ENCODE data around the gene BLOC1S3.

The BLOC1S3 gene

GRCh38 chr19:45141203-45141900 lies 37.2 kb upstream of the BLOC1S3 start:
- Histone ChIP-seq H3K36me3 (ENCODE audit: insufficient read depth, low read length) (peaks cover 57% of the 10 kb centered on the region), H4K20me1 (ENCODE audit: insufficient read depth, low read length) (peaks cover 56% of the 10 kb centered on the region), H3K9ac (ENCODE audit: low read depth, low read length) (no peak overlapping the region)

GRCh38 chr19:45142016-45142725 lies 36.4 kb upstream of the BLOC1S3 start:
- no peak overlapping the region for H3K4me3 ChIP-seq (ENCODE audit: low read depth in 1 of 2, low read length in 2 of 2)
- TF ChIP-seq CTCF (IDR thresholded peaks at IDR 0.05; ENCODE audit: borderline replicate concordance, extremely low read depth, low read length, poor library complexity, severe bottlenecking): no peak
- TF ChIP-seq EZH2 (IDR thresholded peaks at IDR 0.05; ENCODE audit: borderline replicate concordance, low read depth, low read length, severe bottlenecking): no peak

More at GRCh38 chr19:45141203-45141900, 37.2 kb upstream of the BLOC1S3 start:
- Histone ChIP-seq H3K4me1 (ENCODE audit: insufficient read depth, low read length) (no peaks in the 10 kb centered on the region), H2AFZ (ENCODE audit: low read depth, low read length) (no peak overlapping the region), H3K79me2 (ENCODE audit: insufficient read depth, low read length) (peaks cover 22% of the 10 kb centered on the region), H3K27ac (ENCODE audit: low read length) (no peak overlapping the region), H3K27me3 (ENCODE audit: insufficient read depth, low read length, poor library complexity) (no peaks in the 10 kb centered on the region), H3K4me2 (ENCODE audit: insufficient read depth, low read length) (no peak overlapping the region), H3K4me3 (ENCODE audit: low read depth in 1 of 2, low read length in 2 of 2) (no peak overlapping the region), H3K9me3 (ENCODE audit: insufficient read depth, low read length, severe bottlenecking) (no peaks in the 10 kb centered on the region)
- DNase-seq (no peak), ATAC-seq (ENCODE audit: insufficient read depth, low read depth) (no peak)
- no peak for TF ChIP-seq EZH2 (IDR thresholded peaks at IDR 0.05; ENCODE audit: borderline replicate concordance, low read depth, low read length, severe bottlenecking)
- no peak for TF ChIP-seq CTCF (IDR thresholded peaks at IDR 0.05; ENCODE audit: borderline replicate concordance, extremely low read depth, low read length, poor library complexity, severe bottlenecking)

GRCh38 chr19:45142726-45143110 lies 35.9 kb upstream of the BLOC1S3 start:
- no peak for DNase-seq
- H4K20me1 ChIP-seq (ENCODE audit: insufficient read depth, low read length): peaks cover 55% of the 10 kb centered on the region
- no peaks in the 10 kb centered on the region for H3K27me3 ChIP-seq (ENCODE audit: insufficient read depth, low read length, poor library complexity)
- no peak overlapping the region for H3K4me2 ChIP-seq (ENCODE audit: insufficient read depth, low read length)
- H3K79me2 ChIP-seq (ENCODE audit: insufficient read depth, low read length): peaks cover 10% of the 10 kb centered on the region
- no peaks in the 10 kb centered on the region for H3K9me3 ChIP-seq (ENCODE audit: insufficient read depth, low read length, severe bottlenecking)
- no peak overlapping the region for H3K4me3 ChIP-seq (ENCODE audit: low read depth in 1 of 2, low read length in 2 of 2)
- H3K36me3 ChIP-seq (ENCODE audit: insufficient read depth, low read length): peaks cover 67% of the 10 kb centered on the region
- no peak for ATAC-seq (ENCODE audit: insufficient read depth, low read depth)
- no peak overlapping the region for H3K27ac ChIP-seq (ENCODE audit: low read length)
- no peak overlapping the region for H2AFZ ChIP-seq (ENCODE audit: low read depth, low read length)
- no peaks in the 10 kb centered on the region for H3K4me1 ChIP-seq (ENCODE audit: insufficient read depth, low read length)
- no peak overlapping the region for H3K9ac ChIP-seq (ENCODE audit: low read depth, low read length)
- TF ChIP-seq EZH2 (IDR thresholded peaks at IDR 0.05; ENCODE audit: borderline replicate concordance, low read depth, low read length, severe bottlenecking): no peak
- no peak for TF ChIP-seq CTCF (IDR thresholded peaks at IDR 0.05; ENCODE audit: borderline replicate concordance, extremely low read depth, low read length, poor library complexity, severe bottlenecking)

More at GRCh38 chr19:45142016-45142725, 36.4 kb upstream of the BLOC1S3 start:
- peaks cover 14% of the 10 kb centered on the region for H3K79me2 ChIP-seq (ENCODE audit: insufficient read depth, low read length)
- H3K27me3 ChIP-seq (ENCODE audit: insufficient read depth, low read length, poor library complexity): no peaks in the 10 kb centered on the region
- H3K4me1 ChIP-seq (ENCODE audit: insufficient read depth, low read length): no peaks in the 10 kb centered on the region
- peaks cover 64% of the 10 kb centered on the region for H3K36me3 ChIP-seq (ENCODE audit: insufficient read depth, low read length)
- ATAC-seq (ENCODE audit: insufficient read depth, low read depth) (no peak), DNase-seq (no peak)
- H4K20me1 ChIP-seq (ENCODE audit: insufficient read depth, low read length): peaks cover 55% of the 10 kb centered on the region
- H3K4me2 ChIP-seq (ENCODE audit: insufficient read depth, low read length): no peak overlapping the region
- H3K27ac ChIP-seq (ENCODE audit: low read length): no peak overlapping the region
- H3K9ac ChIP-seq (ENCODE audit: low read depth, low read length): no peak overlapping the region
- no peak overlapping the region for H2AFZ ChIP-seq (ENCODE audit: low read depth, low read length)
- H3K9me3 ChIP-seq (ENCODE audit: insufficient read depth, low read length, severe bottlenecking): no peaks in the 10 kb centered on the region

Measured in DND-41 (cell line).